GM12878 (cell line): ENCODE measurements around the gene SLC22A7. TPM values are rescaled to one million over a fixed set of nuclear protein-coding genes. Genes with fewer than 3 reads are reported as not detected.

Source experiments
- ATAC-seq: fragments of 200-7000 bp; cut with Tn5 transposase; 3 replicates; pipeline ENCODE4 v1.9.1; 2020; ENCODE audit warnings: mild to moderate bottlenecking, moderate library complexity
- BruUV-seq: library from RNA; stranded (reverse); fragments of 400-500 nt; replicated peaks from 2 replicates; lab custom pipeline; 2021; lab: Mats Ljungman, UMichigan
- CTCF ChIA-PET: fragments of 300-600 bp; sonication (Branson Sonifier 250); formaldehyde crosslinking; extraction: SDS; loops from one replicate; lab custom pipeline; 2021; ENCODE audit warnings: inconsistent platforms; lab: Yijun Ruan, JAX
- POLR2A ChIA-PET: fragments of 350-600 bp; formaldehyde crosslinking; extraction: SDS; loops from one replicate; lab custom pipeline; 2021; ENCODE audit warnings: inconsistent platforms; lab: Charles Lee
- RAD21 ChIA-PET: fragments of 300-600 bp; sonication (Branson Sonifier 250); formaldehyde crosslinking; loops from one replicate; lab custom pipeline; 2023; ENCODE audit warnings: antibody characterized with exemption; ENCODE audit not compliant: unreplicated experiment; lab: Charles Lee
- SMC1A ChIA-PET: fragments of 300-600 bp; sonication (Branson Sonifier 250); formaldehyde crosslinking; loops from one replicate; lab custom pipeline; 2023; ENCODE audit not compliant: unreplicated experiment, uncharacterized antibody; lab: Charles Lee
- DNase-seq: peaks from one replicate; pipeline ENCODE4 v3.0.0-alpha.2; 2011; ENCODE audit warnings: low read depth, low spot score
- FAIRE-seq: peaks from 3 replicates; lab custom pipeline; 2011; peaks lifted over from hg19 to GRCh38; lab: Jason Lieb, UNC
- H2AFZ ChIP-seq: 2 replicates; pipeline ENCODE4 v1.6.0; 2011; ENCODE audit warnings: low read depth, low read length, control low read depth; ENCODE audit not compliant: control insufficient read depth
- H3K27ac ChIP-seq: 2 replicates; pipeline ENCODE4 v1.5.1; 2011; ENCODE audit warnings: control low read depth; ENCODE audit not compliant: control insufficient read depth, insufficient read depth
- H3K27me3 ChIP-seq, 2 experiments: replicated peaks in 1 of 2; 2 replicates each; pipeline versions ENCODE4 v1.6.0 to v1.6.1; 2011; ENCODE audit warnings: low read length in 1 of 2; ENCODE audit not compliant: control insufficient read depth in 2 of 2, insufficient read depth in 2 of 2
- H3K36me3 ChIP-seq, 2 experiments: 2 replicates each; pipeline ENCODE4 v1.5.1; 2011; ENCODE audit warnings: low read length in 1 of 2; ENCODE audit not compliant: control insufficient read depth in 2 of 2, insufficient read depth in 2 of 2
- H3K4me1 ChIP-seq: 2 replicates; pipeline ENCODE4 v1.6.1; 2011; ENCODE audit warnings: mild to moderate bottlenecking, low read length, moderate library complexity, mixed read lengths; ENCODE audit not compliant: control insufficient read depth, insufficient read depth
- H3K4me2 ChIP-seq: 2 replicates; pipeline ENCODE4 v1.6.0; 2011; ENCODE audit warnings: control low read depth; ENCODE audit not compliant: control insufficient read depth, insufficient read depth
- H3K4me3 ChIP-seq: fragments of 200-600 bp; sonication (generic); 2 replicates; pipeline ENCODE4 v1.5.1; 2016
- H3K79me2 ChIP-seq: 2 replicates; pipeline ENCODE4 v1.6.0; 2011; ENCODE audit warnings: low read length; ENCODE audit not compliant: control insufficient read depth, insufficient read depth
- H3K9ac ChIP-seq: 2 replicates; pipeline ENCODE4 v1.8.0; 2011; ENCODE audit warnings: low read length, control low read depth, mixed read lengths; ENCODE audit not compliant: control insufficient read depth, insufficient read depth
- H3K9me3 ChIP-seq: replicated peaks from 3 replicates; pipeline ENCODE4 v1.5.1; 2011; ENCODE audit warnings: mild to moderate bottlenecking, low read length; ENCODE audit not compliant: control insufficient read depth, insufficient read depth
- H4K20me1 ChIP-seq: 2 replicates; pipeline ENCODE4 v1.6.0; 2011; ENCODE audit not compliant: control insufficient read depth, insufficient read depth
- HDAC6 ChIP-seq: fragments of 200-600 bp; sonication (generic); IDR thresholded peaks from one replicate; pipeline ENCODE4 v1.8.0; 2017; ENCODE audit warnings: antibody characterized with exemption; ENCODE audit not compliant: unreplicated experiment
- WGBS: methylation state at CpG from one replicate; pipeline ENCODE4 v1.1.6; 2016; ENCODE audit warnings: low lambda C conversion rate; ENCODE audit not compliant: insufficient replicate concordance, insufficient coverage; ENCODE audit errors: missing lambda C conversion rate; 5-methylcytosine and 5-hydroxymethylcytosine counted together
- in situ Hi-C: fragments of 300-500 bp; cut with MboI; formaldehyde crosslinking; loops from 9 replicates; pipeline ENCODE4 v1.14.3; 2018; ENCODE audit warnings: mixed read lengths
- intact Hi-C: fragments of 100-400 bp; cut with micrococcal nuclease; formaldehyde crosslinking; loops from one replicate; pipeline ENCODE4 v1.14.2; 2022; ENCODE audit not compliant: unreplicated experiment
- polyA plus RNA-seq, 11 experiments: library from polyadenylated mRNA; depleted of rRNA in 4 of 11; unstranded in 6 of 11; stranded (reverse) in 5 of 11; fragments of >200 nt; fragmentation: Nextera tagmentation in 4 of 11; fragmentation: Illumina TruSeq in 1 of 11; extraction: Ambion mirVana in 4 of 11; extraction: Trizol in 1 of 11; gene quantifications; 1 replicate in 1 of 11; 2 replicates in 10 of 11; pipeline versions ENCODE4 v1.2.1 to v1.2.3, GENCODE V29; 2011 to 2016; ENCODE audit warnings: inconsistent platforms in 2 of 11, missing spikeins in 2 of 11, low read depth in 1 of 11
- total RNA-seq, 4 experiments: library from RNA; depleted of rRNA in 3 of 4; stranded (reverse); fragments of >200 nt in 3 of 4; fragmentation: Illumina TruSeq in 1 of 4; extraction: Trizol in 1 of 4; gene quantifications; 2 replicates each; pipeline versions ENCODE4 v1.2.1 to v1.2.3, GENCODE V29; 2013 to 2021
- TF ChIP-seq, protein P1 (sequence below): IDR thresholded peaks from 2 replicates; pipeline ENCODE4 v1.6.1; 2012; ENCODE audit warnings: mild to moderate bottlenecking, low read depth, low read length
- TF ChIP-seq, protein P2 (sequence below): IDR thresholded peaks from 2 replicates; pipeline ENCODE4 v1.6.1; 2011; ENCODE audit warnings: borderline replicate concordance, low read depth, mild to moderate bottlenecking, moderate library complexity, low read length; ENCODE audit not compliant: insufficient read depth, poor library complexity, severe bottlenecking

Gene SLC22A7
- total and polyA plus RNA-seq, 10 of the 15 experiments (the other 5 are each of a cell fraction or from before 2014, with no cell fraction given) = 0.08 to 0.31 TPM; not detected in 8

DNA sequence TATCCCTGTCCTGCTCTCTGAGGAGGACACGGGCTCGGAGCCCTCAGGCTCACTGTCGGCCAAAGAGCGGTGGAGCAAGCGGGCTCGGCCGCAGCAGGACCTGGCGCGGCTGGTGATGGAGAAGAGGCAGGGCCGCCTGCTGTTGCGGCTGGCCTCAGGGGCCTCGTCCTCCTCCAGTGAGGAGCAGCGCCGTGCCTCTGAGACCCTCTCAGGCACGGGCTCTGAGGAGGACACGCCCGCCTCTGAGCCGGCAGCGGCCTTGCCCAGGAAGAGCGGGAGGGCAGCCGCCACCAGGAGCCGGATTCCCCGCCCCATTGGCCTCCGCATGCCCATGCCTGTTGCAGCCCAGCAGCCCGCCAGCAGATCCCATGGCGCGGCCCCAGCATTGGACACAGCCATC lies 14.2 kb upstream of the SLC22A7 start (continued):
- TF ChIP-seq, protein P1, sequence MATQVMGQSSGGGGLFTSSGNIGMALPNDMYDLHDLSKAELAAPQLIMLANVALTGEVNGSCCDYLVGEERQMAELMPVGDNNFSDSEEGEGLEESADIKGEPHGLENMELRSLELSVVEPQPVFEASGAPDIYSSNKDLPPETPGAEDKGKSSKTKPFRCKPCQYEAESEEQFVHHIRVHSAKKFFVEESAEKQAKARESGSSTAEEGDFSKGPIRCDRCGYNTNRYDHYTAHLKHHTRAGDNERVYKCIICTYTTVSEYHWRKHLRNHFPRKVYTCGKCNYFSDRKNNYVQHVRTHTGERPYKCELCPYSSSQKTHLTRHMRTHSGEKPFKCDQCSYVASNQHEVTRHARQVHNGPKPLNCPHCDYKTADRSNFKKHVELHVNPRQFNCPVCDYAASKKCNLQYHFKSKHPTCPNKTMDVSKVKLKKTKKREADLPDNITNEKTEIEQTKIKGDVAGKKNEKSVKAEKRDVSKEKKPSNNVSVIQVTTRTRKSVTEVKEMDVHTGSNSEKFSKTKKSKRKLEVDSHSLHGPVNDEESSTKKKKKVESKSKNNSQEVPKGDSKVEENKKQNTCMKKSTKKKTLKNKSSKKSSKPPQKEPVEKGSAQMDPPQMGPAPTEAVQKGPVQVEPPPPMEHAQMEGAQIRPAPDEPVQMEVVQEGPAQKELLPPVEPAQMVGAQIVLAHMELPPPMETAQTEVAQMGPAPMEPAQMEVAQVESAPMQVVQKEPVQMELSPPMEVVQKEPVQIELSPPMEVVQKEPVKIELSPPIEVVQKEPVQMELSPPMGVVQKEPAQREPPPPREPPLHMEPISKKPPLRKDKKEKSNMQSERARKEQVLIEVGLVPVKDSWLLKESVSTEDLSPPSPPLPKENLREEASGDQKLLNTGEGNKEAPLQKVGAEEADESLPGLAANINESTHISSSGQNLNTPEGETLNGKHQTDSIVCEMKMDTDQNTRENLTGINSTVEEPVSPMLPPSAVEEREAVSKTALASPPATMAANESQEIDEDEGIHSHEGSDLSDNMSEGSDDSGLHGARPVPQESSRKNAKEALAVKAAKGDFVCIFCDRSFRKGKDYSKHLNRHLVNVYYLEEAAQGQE = no peak

DNA sequence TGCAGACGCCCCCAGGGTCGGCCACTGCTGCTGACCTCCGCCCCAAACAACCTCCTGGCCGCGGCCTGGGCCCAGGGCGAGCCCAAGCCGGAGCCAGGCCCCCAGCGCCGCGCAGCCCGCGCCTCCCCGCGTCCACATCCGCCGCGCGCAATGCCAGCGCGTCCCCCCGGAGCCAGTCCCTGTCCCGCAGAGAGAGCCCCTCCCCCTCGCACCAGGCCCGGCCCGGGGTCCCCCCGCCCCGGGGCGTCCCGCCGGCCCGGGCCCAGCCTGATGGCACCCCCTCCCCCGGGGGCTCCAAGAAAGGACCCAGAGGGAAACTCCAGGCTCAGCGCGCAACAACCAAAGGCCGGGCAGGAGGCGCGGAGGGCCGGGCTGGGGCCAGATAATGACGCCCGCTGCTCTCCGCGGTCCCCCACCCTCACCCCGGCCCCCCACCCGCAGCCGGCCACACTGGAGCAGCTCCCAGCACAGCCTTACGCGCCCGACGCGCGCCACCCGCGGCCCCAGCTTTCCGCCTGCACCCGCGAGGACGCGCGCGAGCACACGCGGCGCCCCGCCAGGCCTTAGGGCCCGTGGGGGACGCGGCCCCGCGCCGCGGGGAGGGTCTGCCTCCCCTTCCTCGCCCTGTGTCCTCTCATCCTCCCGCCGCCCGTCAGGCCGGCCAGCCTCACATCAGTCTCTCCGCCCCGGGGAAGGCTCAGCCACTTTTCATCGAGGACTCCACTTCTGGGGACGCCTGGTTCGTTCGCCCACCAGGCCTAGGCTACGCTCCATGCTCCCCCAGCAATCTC lies 12.9 kb upstream of the SLC22A7 start:
- DNase-seq (no peak), FAIRE-seq (no peak), ATAC-seq (no peak)
- Histone ChIP-seq H3K4me2 (no peak overlapping the region), H3K4me1 (no peaks in the 10 kb centered on the region), H4K20me1 (no peaks in the 10 kb centered on the region), H3K36me3 (no peaks in the 10 kb centered on the region), H3K4me3 (no peak overlapping the region), H3K9ac (no peak overlapping the region), H3K9me3 (no peaks in the 10 kb centered on the region), H3K79me2 (no peaks in the 10 kb centered on the region), H3K27me3 (peaks cover 0 to 2% of the 10 kb centered on the region in 2 experiments; a peak in 3 of 4 replicates), H3K27ac (no peak overlapping the region), H2AFZ (no peak overlapping the region)
- intact Hi-C loops = no loop called here
- WGBS = 22% methylated on average over 31 of the region's 83 CpGs
- TF ChIP-seq, protein P2, sequence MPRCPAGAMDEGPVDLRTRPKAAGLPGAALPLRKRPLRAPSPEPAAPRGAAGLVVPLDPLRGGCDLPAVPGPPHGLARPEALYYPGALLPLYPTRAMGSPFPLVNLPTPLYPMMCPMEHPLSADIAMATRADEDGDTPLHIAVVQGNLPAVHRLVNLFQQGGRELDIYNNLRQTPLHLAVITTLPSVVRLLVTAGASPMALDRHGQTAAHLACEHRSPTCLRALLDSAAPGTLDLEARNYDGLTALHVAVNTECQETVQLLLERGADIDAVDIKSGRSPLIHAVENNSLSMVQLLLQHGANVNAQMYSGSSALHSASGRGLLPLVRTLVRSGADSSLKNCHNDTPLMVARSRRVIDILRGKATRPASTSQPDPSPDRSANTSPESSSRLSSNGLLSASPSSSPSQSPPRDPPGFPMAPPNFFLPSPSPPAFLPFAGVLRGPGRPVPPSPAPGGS = no peak
- peak; percentile 89 for TF ChIP-seq HDAC6
- BruUV-seq = no TSS peak
- in situ Hi-C loops = no loop called here
- POLR2A ChIA-PET = no interaction called here
- CTCF ChIA-PET = no interaction called here
- SMC1A ChIA-PET = no interaction called here
- RAD21 ChIA-PET = no interaction called here
